K562 (cell line): Measurements from ENCODE around the gene CDK9. TPM values are rescaled to one million over a fixed set of nuclear protein-coding genes. Genes with fewer than 3 reads are reported as not detected.

Experiments used
- CAMTA2 ChIP-seq: fragments of 250-450 bp; sonication (Bioruptor Pico); conservative IDR thresholded peaks from 2 replicates; pipeline ENCODE4 v1.5.1; 2022
- FUS ChIP-seq: fragments of 200-400 bp; formaldehyde crosslinking; optimal IDR thresholded peaks from 2 replicates; pipeline ENCODE3; 2017; ENCODE audit warnings: low read depth, low read length
- NELFE ChIP-seq: IDR thresholded peaks from 2 replicates; pipeline ENCODE4 v1.6.1; 2011; ENCODE audit warnings: mild to moderate bottlenecking; ENCODE audit not compliant: insufficient read depth, insufficient read length
- PTRF ChIP-seq: fragments of 450-650 bp; IDR thresholded peaks from 2 replicates; pipeline ENCODE4 v1.6.1; 2016; ENCODE audit warnings: mild to moderate bottlenecking, missing genetic modification characterization, missing compliant biosample characterization
- XRCC5 ChIP-seq: fragments of 200-400 bp; formaldehyde crosslinking; IDR thresholded peaks from 2 replicates; pipeline ENCODE4 v1.6.1; 2017; ENCODE audit warnings: low read depth, mild to moderate bottlenecking, low read length
- ZNF778 ChIP-seq: fragments of 450-650 bp; formaldehyde crosslinking; IDR thresholded peaks from 2 replicates; pipeline ENCODE4 v1.4.0; 2020; ENCODE audit warnings: mild to moderate bottlenecking, moderate library complexity
- polyA plus RNA-seq, 8 experiments: library from polyadenylated mRNA; depleted of rRNA in 4 of 8; stranded (reverse) in 5 of 8; unstranded in 3 of 8; fragments of >200 nt; fragmentation: Nextera tagmentation in 2 of 8; fragmentation: Illumina TruSeq in 1 of 8; extraction: Ambion mirVana in 2 of 8; extraction: Trizol in 1 of 8; gene quantifications; 2 replicates each; pipeline versions ENCODE4 v1.2.1 to v1.2.3, GENCODE V29; 2011 to 2014; ENCODE audit warnings: inconsistent platforms in 1 of 8, missing spikeins in 1 of 8
- total RNA-seq, 7 experiments: library from RNA; depleted of rRNA in 6 of 7; stranded (reverse); fragments of >200 nt in 6 of 7; fragmentation: Illumina TruSeq in 2 of 7; extraction: Trizol in 2 of 7; gene quantifications; 2 replicates each; pipeline versions ENCODE4 v1.2.1 to v1.2.3, GENCODE V29; 2011 to 2021; ENCODE audit warnings: low replicate concordance in 1 of 7
- TF ChIP-seq, protein P1 (sequence below): fragments of 250-450 bp; sonication (Bioruptor Pico); IDR thresholded peaks from 2 replicates; pipeline ENCODE4 v1.5.1; 2021; ENCODE audit warnings: mild to moderate bottlenecking
- TF ChIP-seq, protein P2 (sequence below): fragments of 450-650 bp; IDR thresholded peaks from 2 replicates; pipeline ENCODE4 v1.6.1; 2016; ENCODE audit warnings: low read depth, mild to moderate bottlenecking, moderate library complexity
- TF ChIP-seq, protein P3 (sequence below): fragments of 250-450 bp; sonication (Bioruptor Pico); IDR thresholded peaks from 2 replicates; pipeline ENCODE4 v1.5.0; 2020; ENCODE audit warnings: mild to moderate bottlenecking, borderline replicate concordance
- TF ChIP-seq, protein P4 (sequence below): fragments of 250-450 bp; sonication (Bioruptor Pico); IDR thresholded peaks from 2 replicates; pipeline ENCODE4 v1.9.0; 2021; ENCODE audit warnings: mild to moderate bottlenecking
- TF ChIP-seq, protein P5 (sequence below): fragments of 450-650 bp; formaldehyde crosslinking; IDR thresholded peaks from 2 replicates; pipeline ENCODE4 v1.4.0; 2020; ENCODE audit warnings: mild to moderate bottlenecking, moderate library complexity
- TF ChIP-seq, protein P6 (sequence below), 2 experiments: fragments of 150-350 bp in 1 of 2; IDR thresholded peaks; 2 replicates each; pipeline ENCODE4 v1.6.1; 2012 to 2016; ENCODE audit warnings: low read depth in 2 of 2, low read length in 2 of 2, mild to moderate bottlenecking in 1 of 2, moderate library complexity in 1 of 2
- TF ChIP-seq, protein P7 (sequence below): fragments of 250-450 bp; sonication (Bioruptor Pico); IDR thresholded peaks from 2 replicates; pipeline ENCODE4 v1.8.0; 2021; ENCODE audit warnings: moderate library complexity, mild to moderate bottlenecking, inconsistent platforms

The CDK9 gene
- total and polyA plus RNA-seq, 9 of the 15 experiments (the other 6 are each of a cell fraction or from before 2014, with no cell fraction given) = 4.2 to 78.6 (median 33.0) TPM

DNA sequence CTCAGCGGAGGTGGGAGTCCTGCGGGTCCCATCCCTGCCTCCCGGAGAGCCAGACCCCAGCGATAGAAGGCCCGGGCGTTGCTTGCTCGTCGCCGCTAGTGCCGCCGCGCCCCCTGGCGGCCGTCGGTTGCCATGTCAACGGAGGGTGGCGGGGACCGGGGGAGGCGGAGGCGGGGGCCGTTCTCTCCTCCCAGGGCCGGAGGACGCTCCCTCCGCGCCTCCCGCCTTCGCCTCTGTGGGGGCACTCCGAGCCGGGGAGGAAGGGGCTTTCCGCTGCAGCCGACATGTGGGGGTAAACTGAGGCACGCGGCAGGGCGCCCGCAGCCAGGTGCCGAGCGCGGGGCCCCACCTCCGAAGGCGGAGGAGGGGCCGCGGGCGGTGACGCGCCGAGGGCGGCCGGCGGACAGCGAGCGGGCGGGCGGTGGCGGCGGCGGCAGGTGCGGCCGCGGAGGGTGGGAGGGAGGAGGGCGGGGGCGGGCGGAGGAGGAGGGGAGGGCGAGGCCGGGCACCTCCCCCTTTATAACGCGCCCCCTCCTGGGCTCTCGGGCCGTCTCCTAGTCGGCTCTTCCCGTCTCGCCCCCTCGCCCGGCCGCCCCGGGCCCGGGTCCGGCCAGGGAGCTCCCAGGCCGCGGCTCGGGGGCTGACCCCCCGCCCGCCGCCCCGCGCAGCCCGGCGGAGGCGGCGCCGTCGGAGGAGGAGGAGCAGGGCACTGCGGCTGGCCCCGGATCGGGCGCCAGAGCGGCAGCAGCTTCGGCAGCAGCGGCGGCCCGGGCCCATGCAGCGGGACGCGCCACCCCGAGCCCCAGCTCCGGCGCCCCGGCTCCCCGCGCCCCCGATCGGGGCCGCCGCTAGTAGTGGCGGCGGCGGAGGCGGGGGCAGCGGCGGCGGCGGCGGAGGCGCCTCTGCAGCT lies 556 bp upstream of the CDK9 start (continued):
- no peak for TF ChIP-seq FUS
- TF ChIP-seq, protein P1, sequence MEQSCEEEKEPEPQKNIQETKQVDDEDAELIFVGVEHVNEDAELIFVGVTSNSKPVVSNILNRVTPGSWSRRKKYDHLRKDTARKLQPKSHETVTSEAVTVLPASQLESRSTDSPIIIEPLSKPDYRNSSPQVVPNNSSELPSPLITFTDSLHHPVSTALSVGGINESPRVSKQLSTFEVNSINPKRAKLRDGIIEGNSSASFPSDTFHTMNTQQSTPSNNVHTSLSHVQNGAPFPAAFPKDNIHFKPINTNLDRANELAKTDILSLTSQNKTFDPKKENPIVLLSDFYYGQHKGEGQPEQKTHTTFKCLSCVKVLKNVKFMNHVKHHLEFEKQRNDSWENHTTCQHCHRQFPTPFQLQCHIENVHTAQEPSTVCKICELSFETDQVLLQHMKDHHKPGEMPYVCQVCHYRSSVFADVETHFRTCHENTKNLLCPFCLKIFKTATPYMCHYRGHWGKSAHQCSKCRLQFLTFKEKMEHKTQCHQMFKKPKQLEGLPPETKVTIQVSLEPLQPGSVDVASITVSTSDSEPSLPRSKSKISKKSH (CRISPR knock-in tag) = no peak
- TF ChIP-seq ZNF778 = no peak
- TF ChIP-seq, protein P2, sequence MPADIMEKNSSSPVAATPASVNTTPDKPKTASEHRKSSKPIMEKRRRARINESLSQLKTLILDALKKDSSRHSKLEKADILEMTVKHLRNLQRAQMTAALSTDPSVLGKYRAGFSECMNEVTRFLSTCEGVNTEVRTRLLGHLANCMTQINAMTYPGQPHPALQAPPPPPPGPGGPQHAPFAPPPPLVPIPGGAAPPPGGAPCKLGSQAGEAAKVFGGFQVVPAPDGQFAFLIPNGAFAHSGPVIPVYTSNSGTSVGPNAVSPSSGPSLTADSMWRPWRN = no peak
- TF ChIP-seq, protein P3, sequence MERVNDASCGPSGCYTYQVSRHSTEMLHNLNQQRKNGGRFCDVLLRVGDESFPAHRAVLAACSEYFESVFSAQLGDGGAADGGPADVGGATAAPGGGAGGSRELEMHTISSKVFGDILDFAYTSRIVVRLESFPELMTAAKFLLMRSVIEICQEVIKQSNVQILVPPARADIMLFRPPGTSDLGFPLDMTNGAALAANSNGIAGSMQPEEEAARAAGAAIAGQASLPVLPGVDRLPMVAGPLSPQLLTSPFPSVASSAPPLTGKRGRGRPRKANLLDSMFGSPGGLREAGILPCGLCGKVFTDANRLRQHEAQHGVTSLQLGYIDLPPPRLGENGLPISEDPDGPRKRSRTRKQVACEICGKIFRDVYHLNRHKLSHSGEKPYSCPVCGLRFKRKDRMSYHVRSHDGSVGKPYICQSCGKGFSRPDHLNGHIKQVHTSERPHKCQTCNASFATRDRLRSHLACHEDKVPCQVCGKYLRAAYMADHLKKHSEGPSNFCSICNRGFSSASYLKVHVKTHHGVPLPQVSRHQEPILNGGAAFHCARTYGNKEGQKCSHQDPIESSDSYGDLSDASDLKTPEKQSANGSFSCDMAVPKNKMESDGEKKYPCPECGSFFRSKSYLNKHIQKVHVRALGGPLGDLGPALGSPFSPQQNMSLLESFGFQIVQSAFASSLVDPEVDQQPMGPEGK (CRISPR knock-in tag) = no peak
- TF ChIP-seq, protein P4, sequence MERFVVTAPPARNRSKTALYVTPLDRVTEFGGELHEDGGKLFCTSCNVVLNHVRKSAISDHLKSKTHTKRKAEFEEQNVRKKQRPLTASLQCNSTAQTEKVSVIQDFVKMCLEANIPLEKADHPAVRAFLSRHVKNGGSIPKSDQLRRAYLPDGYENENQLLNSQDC (CRISPR knock-in tag) = no peak
- no peak for TF ChIP-seq NELFE
- no peak for TF ChIP-seq CAMTA2 (CRISPR knock-in tag)
- TF ChIP-seq, protein P5, sequence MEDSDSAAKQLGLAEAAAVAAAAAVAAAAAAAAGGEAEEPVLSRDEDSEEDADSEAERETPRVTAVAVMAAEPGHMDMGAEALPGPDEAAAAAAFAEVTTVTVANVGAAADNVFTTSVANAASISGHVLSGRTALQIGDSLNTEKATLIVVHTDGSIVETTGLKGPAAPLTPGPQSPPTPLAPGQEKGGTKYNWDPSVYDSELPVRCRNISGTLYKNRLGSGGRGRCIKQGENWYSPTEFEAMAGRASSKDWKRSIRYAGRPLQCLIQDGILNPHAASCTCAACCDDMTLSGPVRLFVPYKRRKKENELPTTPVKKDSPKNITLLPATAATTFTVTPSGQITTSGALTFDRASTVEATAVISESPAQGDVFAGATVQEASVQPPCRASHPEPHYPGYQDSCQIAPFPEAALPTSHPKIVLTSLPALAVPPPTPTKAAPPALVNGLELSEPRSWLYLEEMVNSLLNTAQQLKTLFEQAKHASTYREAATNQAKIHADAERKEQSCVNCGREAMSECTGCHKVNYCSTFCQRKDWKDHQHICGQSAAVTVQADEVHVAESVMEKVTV (CRISPR knock-in tag) = peak; percentile 72
- TF ChIP-seq PTRF (tag) = no peak
- TF ChIP-seq, protein P6, sequence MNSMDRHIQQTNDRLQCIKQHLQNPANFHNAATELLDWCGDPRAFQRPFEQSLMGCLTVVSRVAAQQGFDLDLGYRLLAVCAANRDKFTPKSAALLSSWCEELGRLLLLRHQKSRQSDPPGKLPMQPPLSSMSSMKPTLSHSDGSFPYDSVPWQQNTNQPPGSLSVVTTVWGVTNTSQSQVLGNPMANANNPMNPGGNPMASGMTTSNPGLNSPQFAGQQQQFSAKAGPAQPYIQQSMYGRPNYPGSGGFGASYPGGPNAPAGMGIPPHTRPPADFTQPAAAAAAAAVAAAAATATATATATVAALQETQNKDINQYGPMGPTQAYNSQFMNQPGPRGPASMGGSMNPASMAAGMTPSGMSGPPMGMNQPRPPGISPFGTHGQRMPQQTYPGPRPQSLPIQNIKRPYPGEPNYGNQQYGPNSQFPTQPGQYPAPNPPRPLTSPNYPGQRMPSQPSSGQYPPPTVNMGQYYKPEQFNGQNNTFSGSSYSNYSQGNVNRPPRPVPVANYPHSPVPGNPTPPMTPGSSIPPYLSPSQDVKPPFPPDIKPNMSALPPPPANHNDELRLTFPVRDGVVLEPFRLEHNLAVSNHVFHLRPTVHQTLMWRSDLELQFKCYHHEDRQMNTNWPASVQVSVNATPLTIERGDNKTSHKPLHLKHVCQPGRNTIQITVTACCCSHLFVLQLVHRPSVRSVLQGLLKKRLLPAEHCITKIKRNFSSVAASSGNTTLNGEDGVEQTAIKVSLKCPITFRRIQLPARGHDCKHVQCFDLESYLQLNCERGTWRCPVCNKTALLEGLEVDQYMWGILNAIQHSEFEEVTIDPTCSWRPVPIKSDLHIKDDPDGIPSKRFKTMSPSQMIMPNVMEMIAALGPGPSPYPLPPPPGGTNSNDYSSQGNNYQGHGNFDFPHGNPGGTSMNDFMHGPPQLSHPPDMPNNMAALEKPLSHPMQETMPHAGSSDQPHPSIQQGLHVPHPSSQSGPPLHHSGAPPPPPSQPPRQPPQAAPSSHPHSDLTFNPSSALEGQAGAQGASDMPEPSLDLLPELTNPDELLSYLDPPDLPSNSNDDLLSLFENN (IDR thresholded peaks at IDR 0.05; ENCODE audit: low read depth in 2 of 2, low read length in 2 of 2) = no peak
- TF ChIP-seq, protein P7, sequence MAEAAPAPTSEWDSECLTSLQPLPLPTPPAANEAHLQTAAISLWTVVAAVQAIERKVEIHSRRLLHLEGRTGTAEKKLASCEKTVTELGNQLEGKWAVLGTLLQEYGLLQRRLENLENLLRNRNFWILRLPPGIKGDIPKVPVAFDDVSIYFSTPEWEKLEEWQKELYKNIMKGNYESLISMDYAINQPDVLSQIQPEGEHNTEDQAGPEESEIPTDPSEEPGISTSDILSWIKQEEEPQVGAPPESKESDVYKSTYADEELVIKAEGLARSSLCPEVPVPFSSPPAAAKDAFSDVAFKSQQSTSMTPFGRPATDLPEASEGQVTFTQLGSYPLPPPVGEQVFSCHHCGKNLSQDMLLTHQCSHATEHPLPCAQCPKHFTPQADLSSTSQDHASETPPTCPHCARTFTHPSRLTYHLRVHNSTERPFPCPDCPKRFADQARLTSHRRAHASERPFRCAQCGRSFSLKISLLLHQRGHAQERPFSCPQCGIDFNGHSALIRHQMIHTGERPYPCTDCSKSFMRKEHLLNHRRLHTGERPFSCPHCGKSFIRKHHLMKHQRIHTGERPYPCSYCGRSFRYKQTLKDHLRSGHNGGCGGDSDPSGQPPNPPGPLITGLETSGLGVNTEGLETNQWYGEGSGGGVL (CRISPR knock-in tag) = no peak
- TF ChIP-seq XRCC5 = no peak
